Fibroblast of skin of left quadriceps (primary cell): ENCODE measurements around the gene CDH15.

Experiments used
- DNase-seq, 2 experiments: peaks; one replicate each; pipeline ENCODE4 v3.0.0-alpha.2; 2013; ENCODE audit warnings: low read depth in 2 of 2

CDH15 gene

DNA sequence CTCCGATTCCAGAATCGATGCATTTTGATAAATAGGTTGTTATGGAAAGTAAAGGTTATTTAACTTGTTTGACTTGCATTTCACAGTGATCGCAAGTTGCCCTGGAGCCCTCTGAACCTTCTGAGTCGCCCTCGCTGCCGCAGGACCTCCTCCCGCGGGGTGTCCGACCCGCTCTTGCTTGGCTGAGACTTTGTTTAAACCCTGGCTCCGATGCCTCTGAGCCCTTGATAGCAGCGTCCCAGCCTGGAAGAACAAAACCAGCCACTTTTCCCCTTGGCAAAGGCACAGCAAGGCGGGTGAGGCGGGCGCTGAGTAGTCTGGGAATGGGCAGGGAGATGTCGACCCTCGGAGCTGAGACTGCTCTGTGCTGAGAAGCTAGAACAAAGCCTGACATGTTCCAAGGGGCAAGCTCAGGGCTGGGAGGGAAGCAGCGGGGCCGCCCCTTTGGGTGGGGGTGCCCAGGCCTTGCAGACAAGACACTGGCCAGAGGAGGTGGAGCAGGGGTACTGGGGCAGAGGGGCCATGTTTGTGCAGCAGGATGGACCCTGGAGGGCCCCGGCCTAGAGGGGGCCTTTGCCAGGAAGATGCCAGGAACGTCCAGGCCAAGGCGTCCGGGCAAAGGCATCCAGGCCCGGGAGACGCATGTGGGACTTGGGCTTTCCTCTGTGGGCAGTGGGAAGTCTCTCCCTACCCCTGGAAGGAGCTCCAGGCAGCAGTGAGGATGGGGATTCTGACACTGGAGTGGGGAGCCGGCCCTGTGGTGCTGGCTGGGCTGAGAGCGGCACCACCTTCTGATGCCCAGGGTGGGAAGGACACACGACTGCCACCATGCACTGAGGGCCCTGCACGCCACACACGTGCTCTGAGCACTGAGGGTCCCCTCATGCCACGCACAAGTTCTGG, 30.3 kb upstream of the CDH15 start:
- DNase-seq: no peak

DNA sequence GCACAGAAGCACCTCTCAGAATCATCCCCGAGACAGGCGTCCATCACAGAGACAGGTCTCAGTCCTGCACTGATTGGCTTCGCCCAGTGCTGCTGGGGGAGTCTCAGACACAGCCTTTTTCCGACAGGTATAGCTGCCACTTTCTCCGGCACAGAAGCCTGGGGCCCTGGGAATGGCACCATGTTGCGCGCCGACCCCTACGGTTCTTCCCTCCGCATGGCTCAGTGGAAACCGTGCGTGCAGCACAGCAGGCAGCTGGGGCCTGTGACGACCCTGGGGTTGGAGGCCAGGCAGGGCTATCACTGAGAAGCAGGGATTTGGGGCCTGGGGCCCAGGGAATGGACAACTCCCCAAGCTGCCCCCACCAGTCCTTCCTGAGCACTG, 29.7 kb upstream of the CDH15 start:
- DNase-seq: no peak

DNA sequence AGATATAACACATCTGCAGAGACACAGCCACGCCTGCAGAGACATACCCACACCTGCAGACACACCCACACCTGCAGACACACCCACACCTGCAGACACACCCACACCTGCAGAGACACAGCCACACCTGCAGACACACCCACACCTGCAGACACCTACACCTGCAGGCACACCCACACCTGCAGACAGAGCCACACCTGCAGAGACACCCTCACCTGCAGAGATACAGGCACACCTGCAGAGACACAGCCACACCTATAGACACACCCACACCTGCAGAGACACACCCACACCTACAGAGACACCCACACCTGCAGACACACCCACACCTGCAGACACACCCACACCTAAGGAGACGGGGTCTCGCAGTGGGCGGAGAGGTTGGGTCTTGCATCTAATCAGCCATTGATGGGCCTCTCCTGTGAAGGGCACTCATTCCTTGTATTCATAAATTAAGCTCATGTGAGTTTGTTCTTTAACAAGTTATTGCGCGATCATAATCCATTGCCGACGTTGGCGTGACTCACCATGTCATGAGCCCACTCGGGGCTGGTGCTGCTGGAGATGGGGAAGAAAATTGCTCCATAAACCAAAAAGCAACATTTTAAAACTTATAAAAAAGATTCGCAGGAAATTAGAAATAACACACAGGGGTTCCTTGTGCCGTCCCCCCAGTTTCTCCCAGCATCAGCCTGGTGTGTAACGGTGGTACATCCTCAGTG, 28.9 kb upstream of the CDH15 start:
- no peak for DNase-seq

DNA sequence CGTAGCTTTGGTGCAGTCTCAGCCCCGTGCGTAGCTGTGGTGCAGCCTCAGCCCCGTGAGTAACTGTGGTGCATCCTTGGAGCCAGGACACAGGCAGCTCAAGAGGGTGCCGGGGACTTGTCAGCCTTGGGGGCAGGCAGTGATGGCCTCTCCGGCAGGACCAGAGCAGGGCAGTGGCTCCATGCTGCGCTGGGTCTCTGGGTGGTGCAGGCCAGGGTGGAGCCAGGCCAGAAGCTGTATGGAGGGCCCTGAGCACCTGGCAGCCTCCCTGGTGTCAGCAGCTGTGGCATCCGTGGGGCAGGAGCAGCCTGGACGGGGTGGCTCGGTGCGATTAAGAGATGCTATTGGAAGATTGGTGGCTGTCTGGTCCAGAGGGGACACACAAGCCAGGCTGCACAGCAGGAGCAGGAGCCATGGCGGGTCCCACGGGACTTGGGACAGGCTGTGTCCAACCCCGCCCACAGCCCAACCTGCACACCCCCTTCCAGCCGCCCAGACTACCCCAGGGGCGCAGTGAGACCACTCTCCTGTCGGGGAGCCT, 28.3 kb upstream of the CDH15 start:
- no peak for DNase-seq

DNA sequence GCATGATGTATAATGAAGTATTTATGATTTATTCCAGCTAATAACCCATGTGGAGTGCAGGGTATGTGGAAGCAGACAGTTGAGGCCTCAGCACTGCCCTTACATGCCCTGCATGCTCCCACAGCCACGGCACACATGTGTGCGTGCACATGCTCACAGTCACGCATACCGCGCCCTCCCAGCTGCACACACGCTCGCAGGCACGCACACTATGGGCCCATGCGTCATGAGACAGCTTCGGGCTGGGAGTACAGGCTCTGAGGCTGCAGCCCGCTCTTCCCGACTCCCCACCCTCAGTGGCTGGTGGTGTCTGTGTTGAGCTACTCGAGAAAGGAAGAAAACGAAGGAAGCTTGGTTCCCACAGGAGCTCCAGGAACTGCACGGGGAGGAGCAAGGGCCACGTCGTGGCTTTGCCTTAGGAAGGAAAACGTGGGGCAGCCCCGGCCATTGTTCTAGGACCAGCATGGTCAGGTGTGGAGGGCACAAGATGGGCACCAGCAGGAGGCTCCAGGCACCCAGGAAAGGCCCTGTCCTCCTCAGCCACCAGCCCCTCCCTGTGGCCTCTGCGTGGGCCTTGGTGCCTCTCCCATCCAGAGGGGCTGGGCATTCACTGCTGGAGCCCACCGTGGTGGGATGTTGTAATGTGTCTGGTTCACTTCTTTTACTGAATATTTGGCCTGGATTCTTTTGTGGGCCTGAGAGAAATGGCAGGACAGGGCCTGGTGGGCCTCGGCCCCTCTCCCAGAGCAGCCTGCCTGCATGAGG, 27.5 kb upstream of the CDH15 start:
- DNase-seq: no peak

DNA sequence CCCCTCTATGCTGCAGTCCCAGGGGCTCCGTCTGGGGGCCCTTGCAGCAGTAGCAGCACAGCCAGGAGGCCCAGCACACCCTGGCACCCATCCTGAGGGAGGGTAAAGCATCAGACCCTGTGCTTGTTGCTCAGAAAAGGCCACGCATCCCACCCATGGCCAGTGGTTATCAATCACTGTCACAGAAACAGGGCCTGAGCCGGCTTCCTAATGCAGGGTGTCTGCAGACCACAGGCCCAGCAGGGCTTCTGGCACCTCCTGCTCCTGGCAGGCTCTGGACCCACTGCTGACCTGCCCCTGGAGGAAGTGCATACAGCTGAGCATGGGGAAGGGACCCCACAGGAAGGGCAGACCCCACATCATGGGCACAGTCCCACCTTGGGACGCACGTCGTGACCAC, 26.9 kb upstream of the CDH15 start:
- no peak for DNase-seq

DNA sequence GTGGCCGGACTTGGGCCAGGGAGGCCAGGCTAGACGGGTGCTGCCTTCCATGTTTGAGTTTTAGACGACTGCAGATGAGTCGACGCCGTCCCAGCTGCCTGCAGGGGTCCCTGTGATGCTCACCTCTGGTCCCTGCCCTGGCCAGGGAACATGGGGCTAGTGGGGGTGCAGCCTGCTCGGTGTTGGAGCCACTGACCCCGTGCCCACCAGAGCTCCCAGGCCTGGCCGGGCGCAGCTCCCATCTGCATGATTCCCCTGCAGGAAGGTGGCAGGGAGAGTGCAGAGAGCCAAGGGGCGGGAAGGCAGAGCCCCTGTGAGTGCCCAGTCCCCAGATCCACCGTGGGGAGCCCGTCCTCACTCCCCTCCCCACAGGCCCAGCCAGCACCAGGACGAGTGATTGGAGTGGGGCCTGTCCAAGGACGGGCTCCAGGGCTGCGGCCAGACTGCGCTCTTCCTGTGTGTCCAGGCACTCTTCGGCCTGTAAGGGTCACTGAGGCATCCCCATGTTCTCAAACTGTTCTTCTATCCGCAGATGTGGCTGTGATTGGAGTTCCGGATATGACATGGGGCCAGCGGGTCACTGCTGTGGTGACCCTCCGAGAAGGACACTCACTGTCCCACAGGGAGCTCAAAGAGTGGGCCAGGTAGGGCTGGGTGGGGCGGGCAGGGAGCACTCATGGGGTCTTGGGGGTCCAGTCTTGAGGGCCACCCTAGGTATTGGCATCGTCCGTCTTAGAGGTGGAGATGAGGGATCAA, 26.0 kb upstream of the CDH15 start:
- DNase-seq: no peak

DNA sequence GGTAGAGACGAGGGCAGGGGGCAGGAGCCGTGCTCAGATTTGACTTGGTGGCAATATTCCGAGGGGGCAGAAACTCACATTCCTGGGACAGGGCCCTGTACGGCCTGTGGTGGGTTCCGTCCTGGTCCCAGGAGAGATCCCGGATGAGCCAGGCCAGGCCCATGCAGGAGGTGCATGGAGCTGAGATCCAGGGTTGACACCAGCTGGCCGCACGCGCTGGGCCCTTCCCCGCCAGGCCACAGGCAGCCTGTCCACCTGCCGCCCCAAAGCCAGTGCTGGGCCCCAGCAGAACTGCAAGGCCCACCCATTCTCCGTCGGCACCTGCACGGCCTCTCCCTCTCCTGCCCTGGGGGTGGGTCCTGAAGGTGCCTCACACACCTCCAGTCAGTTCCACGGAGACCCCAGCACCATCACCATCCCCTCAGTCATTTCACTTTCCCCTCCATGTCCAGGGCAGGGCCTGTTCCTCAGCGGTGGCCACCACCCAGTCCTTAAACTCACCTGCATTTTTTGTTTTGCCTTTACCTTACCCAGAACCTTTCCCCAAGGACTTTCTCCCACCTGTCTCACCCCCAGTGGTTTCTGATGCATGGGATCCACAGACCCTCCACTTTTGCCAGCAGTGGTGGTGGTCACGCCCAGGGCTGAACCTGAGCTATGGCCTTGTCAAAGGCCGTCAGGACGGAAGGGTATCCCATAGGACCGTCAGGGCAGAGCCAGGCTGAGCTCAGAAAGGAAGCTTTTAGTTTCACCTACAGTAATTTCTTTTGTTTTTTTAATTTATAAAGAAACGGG, 25.1 kb upstream of the CDH15 start:
- DNase-seq: no peak

DNA sequence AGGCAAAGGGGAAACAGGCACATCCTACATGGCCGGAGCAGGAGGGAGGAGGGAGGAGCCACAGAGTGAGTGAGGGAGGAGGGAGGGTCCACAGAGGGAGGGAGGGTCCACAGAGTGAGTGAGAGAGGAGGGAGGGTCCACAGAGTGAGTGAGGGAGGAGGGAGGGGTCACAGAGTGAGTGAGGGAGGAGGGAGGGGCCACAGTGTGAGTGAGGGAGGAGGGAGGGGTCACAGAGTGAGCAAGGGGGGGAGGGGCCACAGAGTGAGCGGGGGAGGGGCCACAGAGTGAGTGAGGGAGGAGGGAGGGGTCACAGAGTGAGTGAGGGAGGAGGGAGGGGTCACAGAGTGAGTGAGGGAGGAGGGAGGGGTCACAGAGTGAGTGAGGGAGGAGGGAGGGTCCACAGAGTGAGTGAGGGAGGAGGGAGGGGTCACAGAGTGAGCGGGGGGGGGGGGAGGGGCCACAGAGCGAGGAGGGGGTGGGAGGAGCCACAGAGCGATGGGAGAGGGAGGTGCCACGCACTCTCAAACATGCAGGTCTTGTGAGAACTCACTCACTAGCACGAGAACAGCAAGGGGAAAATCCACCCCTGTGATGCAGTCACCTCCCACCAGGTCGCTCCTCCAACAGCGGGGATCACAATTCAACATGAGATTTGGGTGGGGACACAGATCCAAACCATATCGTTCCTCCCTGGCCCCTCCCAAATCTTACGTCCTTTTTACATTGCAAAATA, 24.3 kb upstream of the CDH15 start:
- DNase-seq: no peak

DNA sequence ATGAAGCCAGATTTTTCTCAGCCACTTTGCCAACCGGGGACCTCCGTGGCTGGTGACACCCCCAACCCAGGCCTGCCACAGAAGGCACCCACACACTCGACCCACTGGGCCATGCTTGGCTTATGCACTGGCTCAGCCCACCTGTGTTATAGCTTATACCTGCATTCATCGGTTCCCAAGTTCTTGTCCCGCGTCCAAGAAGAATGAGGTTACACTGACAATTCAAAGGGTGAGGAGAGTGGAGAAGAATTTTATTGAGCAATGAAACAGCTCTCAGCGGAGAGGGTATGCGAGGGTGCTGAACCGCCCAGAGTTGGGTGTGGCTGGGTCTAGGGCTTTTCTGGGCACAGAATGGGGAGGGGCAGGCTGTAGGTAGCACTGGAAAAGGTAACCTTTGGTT, 22.2 kb upstream of the CDH15 start:
- no peak for DNase-seq

DNA sequence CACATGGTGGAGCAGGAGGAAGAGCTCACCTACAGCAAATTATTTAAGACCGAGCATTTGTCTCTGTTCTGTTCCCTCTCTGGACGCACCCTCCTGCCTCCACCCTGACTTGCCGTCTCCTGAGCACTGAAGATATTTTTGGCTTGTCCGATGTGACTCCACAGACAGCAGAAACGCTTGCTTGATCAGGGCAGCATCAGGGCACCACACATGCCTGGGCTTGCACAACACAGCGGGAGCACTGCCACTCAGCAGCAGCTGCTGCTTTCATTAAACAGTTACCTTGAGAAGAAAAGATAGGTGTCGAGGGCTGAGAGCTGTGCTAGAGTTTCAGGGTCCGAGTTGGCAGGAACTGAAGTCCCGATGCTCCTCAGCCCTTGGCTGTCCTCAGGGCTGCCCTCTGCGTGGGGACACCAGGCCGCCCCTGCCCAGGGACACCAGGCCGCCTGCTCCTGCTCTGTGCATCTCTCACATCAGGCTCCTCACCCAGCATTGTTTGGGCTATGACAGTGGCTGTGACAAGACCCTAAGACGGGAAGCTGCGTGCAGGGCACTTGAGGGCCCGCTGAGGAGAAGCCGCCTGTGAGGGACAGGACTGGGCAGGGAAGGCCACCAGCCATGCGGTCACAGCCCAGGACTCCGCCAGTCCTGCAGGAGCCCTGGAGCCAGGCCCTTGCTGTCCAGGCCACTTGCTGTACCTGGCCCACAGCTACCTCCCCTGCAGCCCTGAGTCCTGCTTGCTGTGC, 21.3 kb upstream of the CDH15 start:
- no peak for DNase-seq

DNA sequence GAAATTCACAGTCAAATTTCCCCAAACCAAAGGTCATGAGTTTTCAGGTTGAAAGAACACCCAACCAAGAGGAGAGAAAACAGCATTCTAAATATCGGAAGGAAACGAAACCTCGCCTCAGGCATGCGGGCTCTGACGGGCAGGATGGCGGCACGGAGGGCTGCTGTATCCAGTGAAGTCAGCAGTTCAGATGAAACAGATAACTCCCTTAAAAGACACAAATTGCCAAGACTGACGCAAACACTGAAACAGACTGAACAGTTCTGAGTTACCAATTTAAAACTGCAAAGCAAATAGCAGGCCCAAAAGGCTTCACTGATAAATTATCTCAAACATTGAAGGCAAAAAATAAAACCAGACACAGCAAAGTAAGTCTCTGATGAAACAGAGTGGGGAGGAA, 20.6 kb upstream of the CDH15 start:
- no peak for DNase-seq

DNA sequence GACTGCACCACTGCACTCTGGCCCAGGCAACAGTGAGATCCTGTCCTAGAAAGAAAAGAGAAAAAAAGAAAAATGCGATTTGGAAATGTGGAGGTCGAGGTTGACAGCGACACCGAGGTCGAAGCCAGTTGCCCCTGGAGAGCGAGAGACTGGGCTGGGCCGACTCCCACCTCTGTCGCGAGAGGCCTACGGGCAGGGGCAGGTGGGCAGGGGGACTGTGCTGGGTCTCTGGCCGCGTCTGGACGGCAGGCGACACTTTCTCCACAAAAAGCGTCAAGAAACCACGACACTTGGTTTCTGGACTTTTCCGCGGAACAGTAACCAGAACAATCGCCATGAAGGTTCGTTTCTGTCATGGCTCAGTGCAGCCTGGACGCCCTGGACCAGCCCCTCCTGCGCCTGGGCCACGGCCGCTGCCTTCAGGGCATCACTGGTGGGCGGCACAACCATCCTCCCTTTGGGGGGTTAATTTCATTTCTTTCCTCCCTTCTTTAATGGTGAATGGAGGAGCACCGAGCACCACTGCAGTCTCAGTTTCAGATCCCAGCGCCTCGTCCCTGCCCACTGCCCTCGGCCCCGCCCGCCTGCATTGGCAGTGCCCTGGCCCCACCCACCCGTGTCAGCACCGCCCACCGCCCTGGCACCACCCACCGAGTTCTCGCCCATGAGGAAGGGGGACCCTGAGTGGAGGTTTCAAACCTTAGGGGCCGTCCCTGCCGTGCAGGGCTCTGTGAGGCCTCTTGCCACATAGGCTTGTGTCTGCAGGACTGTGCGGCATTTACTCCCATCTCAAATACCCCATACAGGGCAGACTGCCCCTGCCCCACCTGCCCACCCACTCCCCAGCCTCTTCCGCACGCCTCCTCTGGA, 18.5 kb upstream of the CDH15 start:
- no peak for DNase-seq

DNA sequence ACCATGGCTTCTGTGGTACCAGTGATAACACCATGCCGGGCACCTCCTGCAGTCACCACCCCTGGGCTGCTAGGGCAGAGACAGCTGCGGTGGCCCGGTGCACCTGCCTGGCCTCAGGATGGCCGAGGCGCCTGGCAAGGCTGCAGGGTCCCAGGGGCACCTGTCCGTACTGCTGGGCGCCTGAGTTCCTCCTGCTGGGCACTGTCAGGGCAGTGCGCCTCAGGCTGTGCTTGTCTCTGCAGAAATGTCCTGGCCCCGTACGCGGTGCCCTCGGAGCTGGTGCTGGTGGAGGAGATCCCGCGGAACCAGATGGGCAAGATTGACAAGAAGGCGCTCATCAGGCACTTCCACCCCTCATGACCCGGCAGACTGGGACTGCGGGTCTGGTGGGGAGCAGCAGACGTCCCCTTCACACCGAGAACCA, 17.7 kb upstream of the CDH15 start:
- no peak for DNase-seq

DNA sequence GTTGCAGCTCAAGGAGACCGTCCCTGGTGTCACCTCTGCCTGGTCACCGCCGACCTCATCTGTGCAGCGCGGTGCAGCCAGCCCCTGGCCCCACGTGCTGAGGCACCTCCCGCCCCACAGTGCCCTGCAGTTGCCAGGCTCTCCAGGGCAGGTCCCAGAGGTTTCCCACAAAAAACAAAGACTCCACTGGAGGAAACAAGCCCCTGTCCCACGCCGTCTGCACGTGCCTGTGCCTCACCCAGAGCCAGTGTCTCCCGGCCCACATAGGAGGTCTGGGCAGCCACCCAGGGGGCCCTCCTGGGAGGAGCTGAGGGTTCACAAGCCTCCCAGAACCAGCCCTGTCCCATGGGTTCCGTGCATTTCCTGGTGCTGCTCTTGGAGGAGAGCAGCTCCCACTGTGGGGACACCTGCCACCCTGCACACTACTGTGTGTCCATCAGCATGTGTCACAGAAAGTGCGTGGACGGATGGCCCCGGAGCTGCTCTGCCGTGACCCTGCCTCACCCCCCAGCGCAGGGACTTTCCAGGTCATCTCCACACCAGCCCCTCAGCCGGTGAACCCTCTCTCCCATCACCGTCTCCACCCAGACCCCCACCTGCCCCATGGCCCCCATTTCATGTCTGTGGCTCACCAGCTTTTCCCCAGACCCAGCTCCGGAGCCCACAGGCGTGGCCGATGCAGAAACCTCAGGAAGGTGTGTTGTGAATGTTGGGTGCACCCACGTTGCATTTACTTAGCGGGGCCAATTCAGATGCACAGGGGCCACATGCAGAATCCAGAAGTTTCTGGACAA, 17.0 kb upstream of the CDH15 start:
- DNase-seq: no peak

DNA sequence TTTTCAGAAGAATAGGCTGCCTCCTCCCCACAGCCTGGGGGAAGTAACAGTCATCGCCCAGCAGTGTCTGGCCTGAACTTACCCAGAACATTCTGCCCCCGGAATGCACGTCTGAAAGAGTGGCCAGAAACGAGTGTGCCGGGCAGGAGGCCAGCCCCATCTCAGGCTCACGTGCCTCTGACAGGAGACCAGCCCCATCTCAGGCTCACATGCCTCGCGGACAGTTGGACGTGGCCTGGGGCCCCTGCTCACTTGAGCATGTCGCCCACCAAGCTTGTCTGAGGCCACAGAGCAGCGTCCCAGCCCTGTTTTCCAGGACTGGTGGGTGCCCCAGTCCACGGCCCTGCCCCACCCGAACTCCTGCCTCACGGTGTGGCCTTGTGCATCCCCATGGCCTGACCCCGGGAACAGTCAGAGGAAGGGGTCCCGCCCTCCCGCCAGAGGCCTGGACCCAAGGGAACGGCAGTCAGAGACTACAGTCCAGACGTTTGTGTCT, 16.3 kb upstream of the CDH15 start:
- DNase-seq: no peak
